HG02763 (cell line): ENCODE results near the gene DNAAF8.

Experiments
- ATAC-seq: cut with Tn5 transposase; IDR thresholded peaks from one replicate; pipeline ENCODE4 v1.9.1; 2021; ENCODE audit warnings: mild to moderate bottlenecking, moderate library complexity; ENCODE audit not compliant: unreplicated experiment

DNAAF8 gene

DNA sequence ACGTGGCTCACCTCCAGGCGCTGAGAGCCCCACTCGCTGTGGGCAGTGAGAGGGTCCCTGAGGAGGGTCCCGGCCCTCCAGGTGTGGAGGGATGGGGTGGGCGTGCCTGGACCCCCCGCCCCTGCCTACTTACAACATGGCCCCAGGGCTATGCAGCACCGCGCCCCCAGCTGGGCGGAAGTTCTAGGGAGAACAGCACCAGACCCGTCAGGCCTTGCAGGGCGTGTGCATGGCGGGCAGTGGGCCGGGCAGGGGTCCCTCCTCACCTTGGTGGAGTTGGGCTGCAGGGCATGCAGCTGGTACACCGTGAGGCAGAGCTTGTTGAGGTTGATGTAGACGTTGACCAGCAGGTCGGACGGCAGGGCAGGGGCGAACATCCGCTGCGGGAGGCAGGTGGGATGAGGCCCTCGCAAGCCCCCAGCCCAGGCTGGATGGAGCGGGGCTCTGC lies 63.5 kb downstream of the DNAAF8 start:
- ATAC-seq: no peak

DNA sequence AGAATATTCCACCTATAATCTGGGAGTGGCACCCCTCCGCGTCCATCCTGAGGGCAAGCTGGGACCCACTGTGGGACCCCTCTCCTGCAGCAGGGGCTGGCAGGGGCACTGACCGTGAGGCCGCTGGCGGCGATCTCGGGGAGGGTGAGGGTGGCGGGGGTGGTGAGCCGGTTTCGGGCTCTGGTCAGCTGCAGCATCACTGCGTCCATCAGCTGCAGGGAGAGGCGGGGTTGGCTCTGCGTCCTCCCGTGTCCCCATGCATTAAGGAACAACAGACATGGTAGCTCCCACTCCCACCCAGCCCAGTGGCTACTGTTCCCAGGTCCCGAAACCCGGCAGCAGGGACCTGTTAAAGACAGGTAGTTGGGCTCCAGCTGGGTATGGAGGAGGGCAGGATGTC lies 64.1 kb downstream of the DNAAF8 start:
- ATAC-seq: no peak
